GM21423 (cell line): ENCODE results near the gene FCF1.

ENCODE experiments used
- ATAC-seq: cut with Tn5 transposase; IDR thresholded peaks from one replicate; pipeline ENCODE4 v1.9.1; 2021; ENCODE audit warnings: mild to moderate bottlenecking, moderate library complexity; ENCODE audit not compliant: unreplicated experiment

Gene FCF1

DNA sequence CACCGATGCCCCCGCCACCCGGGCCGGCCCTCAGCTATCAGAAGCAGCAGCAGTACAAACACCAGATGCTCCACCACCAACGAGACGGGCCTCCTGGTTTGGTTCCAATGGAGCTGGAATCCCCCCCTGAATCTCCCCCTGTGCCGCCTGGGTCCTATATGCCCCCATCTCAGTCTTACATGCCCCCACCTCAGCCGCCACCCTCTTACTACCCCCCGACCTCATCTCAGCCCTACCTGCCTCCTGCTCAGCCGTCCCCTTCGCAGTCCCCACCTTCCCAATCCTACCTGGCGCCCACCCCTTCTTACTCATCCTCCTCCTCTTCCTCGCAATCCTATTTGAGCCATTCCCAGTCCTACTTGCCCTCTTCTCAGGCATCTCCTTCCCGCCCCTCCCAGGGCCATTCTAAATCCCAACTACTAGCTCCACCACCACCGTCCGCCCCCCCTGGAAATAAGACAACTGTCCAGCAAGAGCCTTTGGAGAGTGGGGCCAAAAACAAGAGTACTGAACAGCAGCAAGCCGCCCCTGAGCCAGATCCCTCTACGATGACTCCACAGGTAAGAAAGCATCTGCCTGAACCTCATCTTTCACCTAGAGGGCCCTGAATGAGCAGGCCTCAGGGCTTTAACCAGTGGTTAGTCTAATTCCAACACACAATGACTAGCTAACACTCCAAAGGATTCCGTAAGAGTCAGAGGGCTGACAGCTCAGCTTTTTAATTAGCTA, 51.0 kb downstream of the FCF1 start:
- ATAC-seq = no peak

DNA sequence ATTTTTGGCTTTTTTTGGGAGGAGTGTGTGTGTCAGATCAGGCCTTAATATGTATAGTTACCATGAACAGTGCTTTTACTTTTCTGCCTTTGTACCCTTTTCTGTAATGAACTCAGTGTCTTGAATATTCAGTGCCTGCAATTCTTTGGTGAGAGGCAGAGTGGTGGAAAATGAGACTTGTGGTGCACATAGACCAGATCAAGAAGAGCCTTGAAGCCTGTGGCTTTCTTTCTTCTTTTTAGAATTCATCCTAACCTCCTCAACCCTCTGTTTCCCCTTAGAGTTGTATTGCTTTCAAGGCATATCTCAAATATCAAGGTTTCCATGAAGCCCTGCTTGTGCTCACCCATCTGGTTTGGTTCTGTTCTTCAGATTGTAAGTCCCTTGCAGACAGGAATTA, 52.8 kb downstream of the FCF1 start:
- ATAC-seq = no peak

- no peak for ATAC-seq
These were observed 58.5 kb downstream of the FCF1 start for GRCh38 chr14:74771399-74771798.

DNA sequence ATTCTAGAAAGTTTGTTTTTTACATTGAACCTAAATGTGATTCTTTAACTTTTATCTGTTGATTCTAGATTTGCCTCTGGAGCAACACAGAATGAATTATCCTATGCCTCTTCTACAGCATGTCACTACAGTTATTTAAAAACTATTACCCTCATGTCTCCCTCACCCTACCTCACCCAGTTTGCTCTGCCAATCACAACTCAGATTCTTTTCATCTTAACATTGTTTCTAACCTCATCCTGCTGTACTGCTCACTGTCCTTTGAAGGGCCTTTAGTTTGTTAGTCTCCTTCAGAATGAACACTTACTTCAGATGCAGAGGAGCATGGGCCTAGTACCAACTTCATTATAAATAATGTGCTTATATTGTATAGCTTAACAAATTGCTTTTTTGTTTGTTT, 71.7 kb downstream of the FCF1 start:
- no peak for ATAC-seq

DNA sequence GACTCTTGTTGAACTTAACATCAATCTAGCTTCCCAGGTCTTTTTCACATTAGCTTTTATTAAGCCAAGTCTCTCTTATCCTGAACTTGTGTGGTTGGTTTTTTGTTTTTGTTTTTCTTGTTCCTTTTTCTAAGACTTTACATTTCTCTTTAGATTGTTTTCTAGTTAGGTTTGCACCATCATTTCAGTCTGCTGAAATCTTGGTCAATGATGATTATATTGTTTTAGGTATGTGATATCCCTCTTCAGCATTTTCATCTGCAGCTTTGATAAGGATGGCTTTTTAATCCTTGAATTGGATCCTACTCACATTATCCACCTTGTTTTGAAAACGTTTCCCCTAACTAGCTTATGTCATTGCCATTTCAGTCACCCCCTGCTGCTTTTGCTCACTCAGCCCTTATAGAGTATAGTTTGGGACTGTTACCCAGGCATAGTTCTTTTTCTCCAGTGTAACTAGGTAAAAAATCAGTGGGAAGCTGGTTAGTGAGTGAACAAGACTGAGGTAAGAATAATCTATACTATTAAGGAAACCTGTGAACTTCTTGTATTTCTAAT, 72.2 kb downstream of the FCF1 start:
- no peak for ATAC-seq

GRCh38 chr14:74786796-74787315, 73.9 kb downstream of the FCF1 start:
- no peak for ATAC-seq
